HepG2 (cell line): ENCODE measurements around the gene AP4S1. TPM values are rescaled to one million over a fixed set of nuclear protein-coding genes. Genes with fewer than 3 reads are reported as not detected.
A peak's percentile ranks its signal among the peaks of the same experiment; 100 is the strongest.

Experiments
- HIC2 ChIP-seq: sonication (generic); formaldehyde crosslinking; IDR thresholded peaks from 2 replicates; pipeline ENCODE4 v1.9.0; 2022; ENCODE audit warnings: low read depth, missing genetic modification reagents
- IRF9 ChIP-seq: sonication (generic); formaldehyde crosslinking; IDR thresholded peaks from 2 replicates; pipeline ENCODE4 v1.8.0; 2022; ENCODE audit warnings: missing genetic modification reagents, mild to moderate bottlenecking, borderline replicate concordance
- JUNB ChIP-seq: sonication (generic); formaldehyde crosslinking; IDR thresholded peaks from 2 replicates; pipeline ENCODE4 v1.8.0; 2022; ENCODE audit warnings: missing genetic modification reagents, mild to moderate bottlenecking, borderline replicate concordance
- MYNN ChIP-seq: sonication (generic); formaldehyde crosslinking; IDR thresholded peaks from 2 replicates; pipeline ENCODE4 v1.4.0; 2020; ENCODE audit warnings: mild to moderate bottlenecking, low read depth, missing genetic modification reagents
- PAX8 ChIP-seq: sonication (generic); formaldehyde crosslinking; IDR thresholded peaks from 2 replicates; pipeline ENCODE4 v1.8.0; 2022; ENCODE audit warnings: mild to moderate bottlenecking, missing genetic modification reagents, borderline replicate concordance
- SIX4 ChIP-seq: sonication (generic); formaldehyde crosslinking; IDR thresholded peaks from 2 replicates; pipeline ENCODE4 v1.4.0; 2020; ENCODE audit warnings: missing genetic modification reagents
- ZNF234 ChIP-seq: sonication (generic); formaldehyde crosslinking; conservative IDR thresholded peaks from 2 replicates; pipeline ENCODE4 v1.5.1; 2020; ENCODE audit warnings: mild to moderate bottlenecking, missing genetic modification reagents
- ZNF562 ChIP-seq: sonication (generic); formaldehyde crosslinking; IDR thresholded peaks from 2 replicates; pipeline ENCODE4 v1.8.0; 2022; ENCODE audit warnings: missing genetic modification reagents, borderline replicate concordance
- ZNF629 ChIP-seq: sonication (generic); formaldehyde crosslinking; conservative IDR thresholded peaks from 2 replicates; pipeline ENCODE4 v1.5.0; 2020; ENCODE audit warnings: missing genetic modification reagents
- ZNF746 ChIP-seq: sonication (generic); formaldehyde crosslinking; IDR thresholded peaks from 2 replicates; pipeline ENCODE4 v1.8.0; 2022; ENCODE audit warnings: mild to moderate bottlenecking, missing genetic modification reagents
- ZNF761 ChIP-seq: sonication (generic); formaldehyde crosslinking; conservative IDR thresholded peaks from 2 replicates; pipeline ENCODE4 v1.4.0; 2020; ENCODE audit warnings: mild to moderate bottlenecking, missing genetic modification reagents
- ZNF879 ChIP-seq: sonication (generic); formaldehyde crosslinking; IDR thresholded peaks from 2 replicates; pipeline ENCODE4 v1.8.1; 2023; ENCODE audit warnings: missing genetic modification reagents
- polyA plus RNA-seq, 8 experiments: library from polyadenylated mRNA; depleted of rRNA in 3 of 8; stranded (reverse) in 7 of 8; unstranded in 1 of 8; fragments of >200 nt; fragmentation: Illumina TruSeq in 4 of 8; extraction: Trizol in 4 of 8; gene quantifications; 2 replicates each; pipeline versions ENCODE4 v1.2.1 to v1.2.3, GENCODE V29; 2011 to 2016; ENCODE audit warnings: low read depth in 4 of 8, missing spikeins in 1 of 8, mixed read lengths in 1 of 8; ENCODE audit not compliant: insufficient read depth in 1 of 8
- total RNA-seq, 5 experiments: library from RNA; depleted of rRNA; stranded (reverse); fragments of >200 nt; fragmentation: Illumina TruSeq; extraction: Trizol; gene quantifications; 2 replicates each; pipeline ENCODE4 v1.2.3, GENCODE V29; 2016; ENCODE audit warnings: low read depth in 1 of 5
- TF ChIP-seq, protein P1 (sequence below): sonication (generic); formaldehyde crosslinking; IDR thresholded peaks from 2 replicates; pipeline ENCODE4 v1.9.0; 2021; ENCODE audit warnings: missing genetic modification reagents, borderline replicate concordance
- TF ChIP-seq, protein P2 (sequence below): sonication (generic); formaldehyde crosslinking; IDR thresholded peaks from 2 replicates; pipeline ENCODE4 v1.4.0; 2020; ENCODE audit warnings: mild to moderate bottlenecking, missing genetic modification reagents
- TF ChIP-seq, protein P3 (sequence below): sonication (generic); formaldehyde crosslinking; IDR thresholded peaks from 2 replicates; pipeline ENCODE4 v1.5.1; 2020; ENCODE audit warnings: missing genetic modification reagents, mild to moderate bottlenecking, borderline replicate concordance
- TF ChIP-seq, protein P4 (sequence below), 2 experiments: fragments of 450-650 bp in 1 of 2; sonication (generic) in 1 of 2; formaldehyde crosslinking; IDR thresholded peaks; 2 replicates each; pipeline versions ENCODE4 v1.5.0 to v1.8.0; 2020 to 2022; ENCODE audit warnings: mild to moderate bottlenecking in 1 of 2, missing genetic modification reagents in 1 of 2

The AP4S1 gene
- total and polyA plus RNA-seq, 2 of the 13 experiments (the other 11 are each of a cell fraction or from before 2014, with no cell fraction given), result 3.9 to 21.1 TPM

DNA sequence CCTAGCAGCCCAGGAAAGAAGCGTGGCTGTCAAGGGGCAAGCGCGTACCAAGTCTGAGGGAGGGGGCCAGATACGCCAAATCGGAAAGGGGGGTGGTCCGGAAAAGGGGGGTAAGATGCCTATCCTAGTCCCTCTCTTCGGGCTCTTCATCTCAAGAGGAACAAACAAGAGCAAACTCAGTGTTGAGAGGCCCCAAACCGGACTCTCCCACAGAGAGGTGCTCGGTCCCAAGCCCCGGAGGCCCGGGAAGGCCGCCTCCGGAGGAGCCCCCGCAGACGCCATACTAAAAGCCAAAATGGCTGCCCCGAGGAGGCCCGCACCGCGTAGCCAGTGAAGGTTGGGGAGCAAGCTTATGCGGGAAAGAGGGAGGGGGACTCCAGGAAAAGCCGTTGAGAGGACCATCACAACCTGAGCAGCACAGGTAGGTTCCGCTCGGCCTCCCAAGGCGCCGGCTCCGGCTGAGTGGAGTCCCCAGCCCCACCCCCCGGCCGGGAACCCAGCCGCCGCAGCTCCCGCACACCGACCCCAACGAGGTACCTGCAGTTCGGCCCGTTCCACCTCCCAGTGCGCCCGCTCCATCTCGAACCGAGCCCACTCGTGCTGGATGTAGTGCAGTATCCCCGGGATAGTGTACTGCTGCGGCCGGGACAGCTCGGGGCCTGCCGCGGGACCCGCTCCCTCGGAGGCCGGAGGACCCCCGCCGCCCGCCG lies at the start of gene AP4S1 (continued):
- TF ChIP-seq HIC2, result peak; percentile 40; the same call in 1 of the 2 replicates
- TF ChIP-seq ZNF234 (CRISPR knock-in tag), result peak; percentile 80
- 0 out of 2 replicates have a peak, but pooled peaks have one; percentile 6 for TF ChIP-seq ZNF629 (CRISPR knock-in tag)
- TF ChIP-seq, protein P1, sequence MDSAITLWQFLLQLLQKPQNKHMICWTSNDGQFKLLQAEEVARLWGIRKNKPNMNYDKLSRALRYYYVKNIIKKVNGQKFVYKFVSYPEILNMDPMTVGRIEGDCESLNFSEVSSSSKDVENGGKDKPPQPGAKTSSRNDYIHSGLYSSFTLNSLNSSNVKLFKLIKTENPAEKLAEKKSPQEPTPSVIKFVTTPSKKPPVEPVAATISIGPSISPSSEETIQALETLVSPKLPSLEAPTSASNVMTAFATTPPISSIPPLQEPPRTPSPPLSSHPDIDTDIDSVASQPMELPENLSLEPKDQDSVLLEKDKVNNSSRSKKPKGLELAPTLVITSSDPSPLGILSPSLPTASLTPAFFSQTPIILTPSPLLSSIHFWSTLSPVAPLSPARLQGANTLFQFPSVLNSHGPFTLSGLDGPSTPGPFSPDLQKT (CRISPR knock-in tag), result no peak
- no peak for TF ChIP-seq JUNB (CRISPR knock-in tag)
- peak; percentile 78; the same call in 1 of the 2 replicates for TF ChIP-seq PAX8 (CRISPR knock-in tag)
- TF ChIP-seq, protein P2, sequence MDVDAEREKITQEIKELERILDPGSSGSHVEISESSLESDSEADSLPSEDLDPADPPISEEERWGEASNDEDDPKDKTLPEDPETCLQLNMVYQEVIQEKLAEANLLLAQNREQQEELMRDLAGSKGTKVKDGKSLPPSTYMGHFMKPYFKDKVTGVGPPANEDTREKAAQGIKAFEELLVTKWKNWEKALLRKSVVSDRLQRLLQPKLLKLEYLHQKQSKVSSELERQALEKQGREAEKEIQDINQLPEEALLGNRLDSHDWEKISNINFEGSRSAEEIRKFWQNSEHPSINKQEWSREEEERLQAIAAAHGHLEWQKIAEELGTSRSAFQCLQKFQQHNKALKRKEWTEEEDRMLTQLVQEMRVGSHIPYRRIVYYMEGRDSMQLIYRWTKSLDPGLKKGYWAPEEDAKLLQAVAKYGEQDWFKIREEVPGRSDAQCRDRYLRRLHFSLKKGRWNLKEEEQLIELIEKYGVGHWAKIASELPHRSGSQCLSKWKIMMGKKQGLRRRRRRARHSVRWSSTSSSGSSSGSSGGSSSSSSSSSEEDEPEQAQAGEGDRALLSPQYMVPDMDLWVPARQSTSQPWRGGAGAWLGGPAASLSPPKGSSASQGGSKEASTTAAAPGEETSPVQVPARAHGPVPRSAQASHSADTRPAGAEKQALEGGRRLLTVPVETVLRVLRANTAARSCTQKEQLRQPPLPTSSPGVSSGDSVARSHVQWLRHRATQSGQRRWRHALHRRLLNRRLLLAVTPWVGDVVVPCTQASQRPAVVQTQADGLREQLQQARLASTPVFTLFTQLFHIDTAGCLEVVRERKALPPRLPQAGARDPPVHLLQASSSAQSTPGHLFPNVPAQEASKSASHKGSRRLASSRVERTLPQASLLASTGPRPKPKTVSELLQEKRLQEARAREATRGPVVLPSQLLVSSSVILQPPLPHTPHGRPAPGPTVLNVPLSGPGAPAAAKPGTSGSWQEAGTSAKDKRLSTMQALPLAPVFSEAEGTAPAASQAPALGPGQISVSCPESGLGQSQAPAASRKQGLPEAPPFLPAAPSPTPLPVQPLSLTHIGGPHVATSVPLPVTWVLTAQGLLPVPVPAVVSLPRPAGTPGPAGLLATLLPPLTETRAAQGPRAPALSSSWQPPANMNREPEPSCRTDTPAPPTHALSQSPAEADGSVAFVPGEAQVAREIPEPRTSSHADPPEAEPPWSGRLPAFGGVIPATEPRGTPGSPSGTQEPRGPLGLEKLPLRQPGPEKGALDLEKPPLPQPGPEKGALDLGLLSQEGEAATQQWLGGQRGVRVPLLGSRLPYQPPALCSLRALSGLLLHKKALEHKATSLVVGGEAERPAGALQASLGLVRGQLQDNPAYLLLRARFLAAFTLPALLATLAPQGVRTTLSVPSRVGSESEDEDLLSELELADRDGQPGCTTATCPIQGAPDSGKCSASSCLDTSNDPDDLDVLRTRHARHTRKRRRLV (CRISPR knock-in tag), result 0 out of 2 replicates have a peak, but pooled peaks have one; percentile 16
- peak; percentile 85; the same call in 1 of the 2 replicates for TF ChIP-seq MYNN (CRISPR knock-in tag)
- peak; percentile 47; the same call in 1 of the 2 replicates for TF ChIP-seq ZNF746
- TF ChIP-seq ZNF879 (CRISPR knock-in tag), result peak; percentile 91
- no peak for TF ChIP-seq ZNF562 (CRISPR knock-in tag)
- TF ChIP-seq, protein P3, sequence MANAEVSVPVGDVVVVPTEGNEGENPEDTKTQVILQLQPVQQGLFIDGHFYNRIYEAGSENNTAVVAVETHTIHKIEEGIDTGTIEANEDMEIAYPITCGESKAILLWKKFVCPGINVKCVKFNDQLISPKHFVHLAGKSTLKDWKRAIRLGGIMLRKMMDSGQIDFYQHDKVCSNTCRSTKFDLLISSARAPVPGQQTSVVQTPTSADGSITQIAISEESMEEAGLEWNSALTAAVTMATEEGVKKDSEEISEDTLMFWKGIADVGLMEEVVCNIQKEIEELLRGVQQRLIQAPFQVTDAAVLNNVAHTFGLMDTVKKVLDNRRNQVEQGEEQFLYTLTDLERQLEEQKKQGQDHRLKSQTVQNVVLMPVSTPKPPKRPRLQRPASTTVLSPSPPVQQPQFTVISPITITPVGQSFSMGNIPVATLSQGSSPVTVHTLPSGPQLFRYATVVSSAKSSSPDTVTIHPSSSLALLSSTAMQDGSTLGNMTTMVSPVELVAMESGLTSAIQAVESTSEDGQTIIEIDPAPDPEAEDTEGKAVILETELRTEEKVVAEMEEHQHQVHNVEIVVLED (CRISPR knock-in tag), result peak; percentile 63
- TF ChIP-seq, protein P4, sequence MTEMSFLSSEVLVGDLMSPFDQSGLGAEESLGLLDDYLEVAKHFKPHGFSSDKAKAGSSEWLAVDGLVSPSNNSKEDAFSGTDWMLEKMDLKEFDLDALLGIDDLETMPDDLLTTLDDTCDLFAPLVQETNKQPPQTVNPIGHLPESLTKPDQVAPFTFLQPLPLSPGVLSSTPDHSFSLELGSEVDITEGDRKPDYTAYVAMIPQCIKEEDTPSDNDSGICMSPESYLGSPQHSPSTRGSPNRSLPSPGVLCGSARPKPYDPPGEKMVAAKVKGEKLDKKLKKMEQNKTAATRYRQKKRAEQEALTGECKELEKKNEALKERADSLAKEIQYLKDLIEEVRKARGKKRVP (CRISPR knock-in tag; IDR thresholded peaks at IDR 0.05), result no peak
- TF ChIP-seq ZNF761 (CRISPR knock-in tag), result no peak; the same call in 1 of the 2 replicates
- TF ChIP-seq IRF9, result peak; percentile 71
- no peak for TF ChIP-seq SIX4 (CRISPR knock-in tag)
